SK-N-SH (cell line): ENCODE results near the gene ZFYVE16. TPM values are rescaled to one million over a fixed set of nuclear protein-coding genes. Genes with fewer than 3 reads are reported as not detected.

Source experiments
- CTCF ChIA-PET: fragments of 300-600, 350-600 bp; formaldehyde crosslinking; extraction: SDS; loops from one replicate; lab custom pipeline; 2021; lab: Yijun Ruan, JAX
- POLR2A ChIA-PET: fragments of 350-600 bp; sonication (Branson Sonifier 250); formaldehyde crosslinking; extraction: SDS; loops from one replicate; lab custom pipeline; 2020; ENCODE audit warnings: antibody characterized with exemption, inconsistent platforms; lab: Yijun Ruan, JAX
- DNase-seq: peaks from one replicate; pipeline ENCODE4 v3.0.0; 2012
- H2AFZ ChIP-seq: fragments of 200-600 bp; sonication (generic); 2 replicates; pipeline ENCODE4 v1.8.1; 2016; ENCODE audit warnings: antibody characterized with exemption, mild to moderate bottlenecking, low read depth
- H3F3A ChIP-seq: fragments of 200-600 bp; sonication (generic); replicated peaks from 2 replicates; pipeline ENCODE3; 2016; ENCODE audit warnings: antibody characterized with exemption, mild to moderate bottlenecking; ENCODE audit not compliant: insufficient read depth
- H3K27ac ChIP-seq, 2 experiments: fragments of 200-500 bp in 1 of 2; fragments of 200-600 bp in 1 of 2; sonication (Bioruptor generic) in 1 of 2; sonication (generic), shearing (Covaris generic) in 1 of 2; 2 replicates each; pipeline versions ENCODE4 v1.5.1 to v1.6.1; 2014 to 2016; ENCODE audit warnings: low read depth in 2 of 2, inconsistent platforms in 1 of 2, low read length in 1 of 2, mild to moderate bottlenecking in 1 of 2, mixed read lengths in 1 of 2
- H3K27me3 ChIP-seq: fragments of 200-600 bp; sonication (generic), shearing (Covaris generic); 2 replicates; pipeline ENCODE4 v1.6.1; 2016; ENCODE audit warnings: mixed run types; ENCODE audit not compliant: insufficient read depth
- H3K36me3 ChIP-seq, 2 experiments: fragments of 200-500 bp in 1 of 2; fragments of 200-600 bp in 1 of 2; sonication (Bioruptor generic) in 1 of 2; sonication (generic) in 1 of 2; replicated peaks in 1 of 2; 2 replicates each; pipeline versions ENCODE3 to v1.5.1; 2014 to 2016; ENCODE audit warnings: low read length in 1 of 2, mild to moderate bottlenecking in 1 of 2; ENCODE audit not compliant: insufficient read depth in 2 of 2, control insufficient read depth in 1 of 2
- H3K4me1 ChIP-seq, 2 experiments: fragments of 200-500 bp in 1 of 2; fragments of 200-600 bp in 1 of 2; sonication (Bioruptor generic) in 1 of 2; sonication (generic), shearing (Covaris generic) in 1 of 2; 2 replicates each; pipeline versions ENCODE4 v1.5.1 to v1.6.1; 2014 to 2016; ENCODE audit warnings: low read depth in 1 of 2, low read length in 1 of 2, mixed run types in 1 of 2; ENCODE audit not compliant: insufficient read depth in 2 of 2, control insufficient read depth in 1 of 2
- H3K4me2 ChIP-seq: fragments of 200-600 bp; sonication (generic), shearing (Covaris generic); 2 replicates; pipeline ENCODE4 v1.6.1; 2017; ENCODE audit warnings: mixed run types
- H3K4me3 ChIP-seq, 2 experiments: fragments of 200-500 bp in 1 of 2; fragments of 200-600 bp in 1 of 2; sonication (Bioruptor generic) in 1 of 2; sonication (generic), shearing (Covaris generic) in 1 of 2; 2 replicates each; pipeline versions ENCODE4 v1.5.1 to v1.8.1; 2014 to 2016; ENCODE audit warnings: low read depth in 2 of 2, inconsistent platforms in 1 of 2, low read length in 1 of 2, mild to moderate bottlenecking in 1 of 2, mixed read lengths in 1 of 2, moderate library complexity in 1 of 2
- H3K79me2 ChIP-seq: fragments of 200-600 bp; sonication (generic); 2 replicates; pipeline ENCODE4 v1.8.1; 2017; ENCODE audit warnings: mild to moderate bottlenecking; ENCODE audit not compliant: insufficient read depth
- H3K9ac ChIP-seq: fragments of 200-600 bp; sonication (generic); 2 replicates; pipeline ENCODE4 v1.6.1; 2017; ENCODE audit warnings: mixed run types
- H3K9me2 ChIP-seq: fragments of 200-600 bp; sonication (generic); 2 replicates; pipeline ENCODE4 v1.6.1; 2017; ENCODE audit warnings: mixed run types
- H3K9me3 ChIP-seq: fragments of 200-600 bp; sonication (generic); 2 replicates; pipeline ENCODE4 v1.6.1; 2017; ENCODE audit warnings: mixed run types, mild to moderate bottlenecking, moderate library complexity
- H4K20me1 ChIP-seq: fragments of 200-600 bp; sonication (generic); 2 replicates; pipeline ENCODE4 v1.6.1; 2017; ENCODE audit warnings: mild to moderate bottlenecking, mixed run types; ENCODE audit not compliant: insufficient read depth
- CHD2 ChIP-seq: fragments of 150-350 bp; IDR thresholded peaks from 2 replicates; pipeline ENCODE4 v1.6.1; 2018; ENCODE audit warnings: low read length; ENCODE audit not compliant: partially characterized antibody
- EP300 ChIP-seq, 2 experiments: IDR thresholded peaks; 2 replicates each; pipeline versions ENCODE4 v1.4.0 to v1.6.1; 2012; ENCODE audit warnings: borderline replicate concordance in 1 of 2, low read depth in 1 of 2, low read length in 1 of 2
- EZH2phosphoT487 ChIP-seq: fragments of 200-600 bp; sonication (generic); IDR thresholded peaks from 2 replicates; pipeline ENCODE4 v1.6.1; 2017; ENCODE audit warnings: low read depth, mixed run types, mild to moderate bottlenecking, antibody characterized with exemption, moderate library complexity, borderline replicate concordance
- FOSL2 ChIP-seq: IDR thresholded peaks from 2 replicates; pipeline ENCODE4 v1.4.0; 2012; ENCODE audit warnings: low read depth, mild to moderate bottlenecking, moderate library complexity, borderline replicate concordance
- FOXJ3 ChIP-seq: sonication (generic); formaldehyde crosslinking; IDR thresholded peaks from 2 replicates; pipeline ENCODE4 v1.5.1; 2020; ENCODE audit warnings: mild to moderate bottlenecking, missing genetic modification reagents
- GATA2 ChIP-seq: sonication (generic); formaldehyde crosslinking; IDR thresholded peaks from 2 replicates; pipeline ENCODE4 v1.5.0; 2020; ENCODE audit warnings: mild to moderate bottlenecking, missing genetic modification reagents
- MXI1 ChIP-seq: IDR thresholded peaks from 2 replicates; pipeline ENCODE4 v1.6.1; 2012; ENCODE audit warnings: mild to moderate bottlenecking, low read depth, low read length, improper control_type of control experiment
- NFIC ChIP-seq: IDR thresholded peaks from 2 replicates; pipeline ENCODE4 v1.4.0; 2012; ENCODE audit warnings: borderline replicate concordance
- RCOR1 ChIP-seq: fragments of 150-350 bp; IDR thresholded peaks from 2 replicates; pipeline ENCODE4 v1.6.1; 2017; ENCODE audit warnings: antibody characterized with exemption, low read length
- RXRA ChIP-seq: IDR thresholded peaks from 2 replicates; pipeline ENCODE4 v1.4.0; 2012; ENCODE audit warnings: low read depth, mild to moderate bottlenecking, borderline replicate concordance
- SIN3A ChIP-seq: IDR thresholded peaks from 2 replicates; pipeline ENCODE4 v1.6.1; 2012; ENCODE audit warnings: low read depth, mild to moderate bottlenecking, low read length, moderate library complexity, borderline replicate concordance
- TAF1 ChIP-seq: IDR thresholded peaks from 2 replicates; pipeline ENCODE4 v1.6.1; 2012; ENCODE audit warnings: low read depth, mild to moderate bottlenecking, low read length, moderate library complexity, borderline replicate concordance
- TCF12 ChIP-seq: IDR thresholded peaks from 2 replicates; pipeline ENCODE4 v1.4.0; 2012
- YY1 ChIP-seq: IDR thresholded peaks from 2 replicates; pipeline ENCODE4 v1.4.0; 2012; ENCODE audit warnings: low read depth, mild to moderate bottlenecking
- WGBS: methylation state at CpG from one replicate; pipeline ENCODE4 v1.1.6; 2017; ENCODE audit warnings: low lambda C conversion rate; 5-methylcytosine and 5-hydroxymethylcytosine counted together
- polyA plus RNA-seq, 3 experiments: library from polyadenylated mRNA; depleted of rRNA; stranded (reverse); fragments of >200 nt; gene quantifications; 2 replicates each; pipeline ENCODE4 v1.2.3, GENCODE V29; 2012
- TF ChIP-seq, protein P1 (sequence below): fragments of 150-350 bp; IDR thresholded peaks from 2 replicates; pipeline ENCODE4 v1.6.1; 2017; ENCODE audit warnings: antibody characterized with exemption, low read length, low read depth, borderline replicate concordance
- TF ChIP-seq, protein P2 (sequence below): IDR thresholded peaks from 2 replicates; pipeline ENCODE4 v1.4.0; 2012; ENCODE audit warnings: low read depth
- TF ChIP-seq, protein P3 (sequence below): fragments of 200-600 bp; sonication (generic); IDR thresholded peaks from 2 replicates; pipeline ENCODE4 v1.6.1; 2017; ENCODE audit warnings: antibody characterized with exemption, mild to moderate bottlenecking, moderate library complexity

The ZFYVE16 gene
- polyA plus RNA-seq, 1 of the 3 experiments (the other 2 are of a cell fraction) = 3.3 TPM

DNA sequence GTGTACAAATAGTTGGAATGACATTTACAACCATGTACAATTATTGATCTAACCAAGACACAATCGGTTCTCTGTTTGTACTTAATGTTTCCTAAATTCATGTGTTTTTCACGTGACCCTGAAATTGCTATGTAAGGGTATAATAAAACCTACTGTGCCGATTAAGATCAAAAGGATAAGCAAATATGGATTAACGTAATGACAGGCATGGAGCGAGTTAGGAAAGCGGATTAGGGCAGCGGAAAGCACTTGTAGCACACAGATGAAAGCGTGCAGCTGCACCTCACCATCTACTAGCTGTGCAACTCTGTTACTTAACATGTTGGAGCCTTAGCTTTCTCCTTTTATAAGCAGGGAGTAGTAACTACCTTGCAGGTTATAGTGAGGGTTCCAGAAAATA lies 38.3 kb upstream of the ZFYVE16 start:
- Histone ChIP-seq H3F3A (no peaks in the 10 kb centered on the region), H3K4me3 (no peak overlapping the region), H2AFZ (no peak overlapping the region; the same call in 1 of the 2 replicates), H3K4me2 (no peak overlapping the region), H3K79me2 (no peaks in the 10 kb centered on the region), H3K27me3 (no peaks in the 10 kb centered on the region), H3K9me3 (no peaks in the 10 kb centered on the region), H3K9me2 (no peaks in the 10 kb centered on the region), H4K20me1 (no peaks in the 10 kb centered on the region), H3K36me3 (no peaks in the 10 kb centered on the region), H3K27ac (no peak overlapping the region), H3K4me1 (peaks cover 0 to 2% of the 10 kb centered on the region in 2 experiments; a peak in 1 of 4 replicates), H3K9ac (no peak overlapping the region)
- no peak for DNase-seq
- TF ChIP-seq MXI1 = no peak
- no peak for TF ChIP-seq SIN3A
- no peak for TF ChIP-seq TAF1
- no peak for TF ChIP-seq GATA2 (CRISPR knock-in tag)
- no peak for TF ChIP-seq NFIC
- no peak for TF ChIP-seq FOSL2
- WGBS = 80% methylated on average over 8 of the region's 8 CpGs
- ChIA-PET POLR2A (interaction anchor here (0.6 kb wide), 1 partner anchor 106 kb away, joined by 4 read pairs; no protein-coding TSS in a partner anchor), CTCF (interaction anchor here (1.1 kb wide), 1 partner anchor 12 kb away, joined by 3 read pairs; no protein-coding TSS in a partner anchor)

DNA sequence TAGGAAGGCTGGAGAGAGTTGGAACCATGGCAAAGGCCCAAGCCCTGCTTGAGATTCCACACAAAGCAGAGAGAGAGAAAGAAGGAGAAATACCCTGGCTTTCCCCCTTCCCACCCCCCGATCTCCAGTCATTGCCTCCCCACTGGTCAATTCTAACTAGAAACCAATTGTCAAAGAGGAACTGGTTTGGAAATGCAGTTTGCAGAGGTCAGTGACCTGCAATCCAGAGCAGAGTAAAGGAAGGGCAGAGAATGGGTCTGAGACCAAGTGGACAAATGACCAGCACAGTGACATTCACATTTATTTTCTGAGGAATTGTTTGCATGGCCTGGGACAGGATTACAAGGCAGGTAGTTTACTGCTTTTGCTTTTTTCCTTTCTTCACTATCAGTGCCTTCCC lies 37.5 kb upstream of the ZFYVE16 start:
- POLR2A ChIA-PET = interaction anchor here (0.6 kb wide), 1 partner anchor 107 kb away, joined by 4 read pairs; no protein-coding TSS in a partner anchor
- H3K4me1 ChIP-seq = peaks cover 0 to 2% of the 10 kb centered on the region in 2 experiments; a peak in 1 of 4 replicates
- H3K79me2 ChIP-seq = no peaks in the 10 kb centered on the region
- H3K4me3 ChIP-seq = no peak overlapping the region
- no peak overlapping the region for H3K27ac ChIP-seq
- no peaks in the 10 kb centered on the region for H3K27me3 ChIP-seq
- H2AFZ ChIP-seq = no peak overlapping the region
- H3K9me3 ChIP-seq = no peaks in the 10 kb centered on the region
- no peaks in the 10 kb centered on the region for H3F3A ChIP-seq
- no peaks in the 10 kb centered on the region for H3K9me2 ChIP-seq
- DNase-seq = no peak
- H3K4me2 ChIP-seq = no peak overlapping the region
- no peaks in the 10 kb centered on the region for H3K36me3 ChIP-seq
- no peak for TF ChIP-seq CHD2
- TF ChIP-seq GATA2 (CRISPR knock-in tag) = no peak
- TF ChIP-seq RXRA = no peak
- no peak for TF ChIP-seq TCF12
- TF ChIP-seq FOXJ3 (CRISPR knock-in tag) = no peak
- TF ChIP-seq, protein P1, sequence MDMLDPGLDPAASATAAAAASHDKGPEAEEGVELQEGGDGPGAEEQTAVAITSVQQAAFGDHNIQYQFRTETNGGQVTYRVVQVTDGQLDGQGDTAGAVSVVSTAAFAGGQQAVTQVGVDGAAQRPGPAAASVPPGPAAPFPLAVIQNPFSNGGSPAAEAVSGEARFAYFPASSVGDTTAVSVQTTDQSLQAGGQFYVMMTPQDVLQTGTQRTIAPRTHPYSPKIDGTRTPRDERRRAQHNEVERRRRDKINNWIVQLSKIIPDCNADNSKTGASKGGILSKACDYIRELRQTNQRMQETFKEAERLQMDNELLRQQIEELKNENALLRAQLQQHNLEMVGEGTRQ = no peak
- TF ChIP-seq EZH2phosphoT487 = no peak
- TF ChIP-seq, protein P2, sequence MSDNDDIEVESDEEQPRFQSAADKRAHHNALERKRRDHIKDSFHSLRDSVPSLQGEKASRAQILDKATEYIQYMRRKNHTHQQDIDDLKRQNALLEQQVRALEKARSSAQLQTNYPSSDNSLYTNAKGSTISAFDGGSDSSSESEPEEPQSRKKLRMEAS = no peak
- TF ChIP-seq MXI1 = no peak
- TF ChIP-seq RCOR1 = no peak
- no peak for TF ChIP-seq SIN3A
- no peak for TF ChIP-seq EP300 (IDR thresholded peaks at IDR 0.05; ENCODE audit: borderline replicate concordance in 1 of 2, low read depth in 1 of 2, low read length in 1 of 2)
- no peak for TF ChIP-seq YY1
- TF ChIP-seq, protein P3, sequence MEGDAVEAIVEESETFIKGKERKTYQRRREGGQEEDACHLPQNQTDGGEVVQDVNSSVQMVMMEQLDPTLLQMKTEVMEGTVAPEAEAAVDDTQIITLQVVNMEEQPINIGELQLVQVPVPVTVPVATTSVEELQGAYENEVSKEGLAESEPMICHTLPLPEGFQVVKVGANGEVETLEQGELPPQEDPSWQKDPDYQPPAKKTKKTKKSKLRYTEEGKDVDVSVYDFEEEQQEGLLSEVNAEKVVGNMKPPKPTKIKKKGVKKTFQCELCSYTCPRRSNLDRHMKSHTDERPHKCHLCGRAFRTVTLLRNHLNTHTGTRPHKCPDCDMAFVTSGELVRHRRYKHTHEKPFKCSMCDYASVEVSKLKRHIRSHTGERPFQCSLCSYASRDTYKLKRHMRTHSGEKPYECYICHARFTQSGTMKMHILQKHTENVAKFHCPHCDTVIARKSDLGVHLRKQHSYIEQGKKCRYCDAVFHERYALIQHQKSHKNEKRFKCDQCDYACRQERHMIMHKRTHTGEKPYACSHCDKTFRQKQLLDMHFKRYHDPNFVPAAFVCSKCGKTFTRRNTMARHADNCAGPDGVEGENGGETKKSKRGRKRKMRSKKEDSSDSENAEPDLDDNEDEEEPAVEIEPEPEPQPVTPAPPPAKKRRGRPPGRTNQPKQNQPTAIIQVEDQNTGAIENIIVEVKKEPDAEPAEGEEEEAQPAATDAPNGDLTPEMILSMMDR = no peak
- TF ChIP-seq, all 33 proteins: peak for 0
- Histone ChIP-seq H4K20me1 (no peaks in the 10 kb centered on the region), H3K9ac (no peak overlapping the region)
- WGBS = 92% methylated on average over 1 of the region's 1 CpG
- CTCF ChIA-PET = no interaction called here
